H1 (cell line): Measurements from ENCODE around the gene ZNF618. TPM values are rescaled to one million over a fixed set of nuclear protein-coding genes. Genes with fewer than 3 reads are reported as not detected.

Experiments used
- CTCF ChIA-PET: fragments of 300-600 bp; sonication (Branson Sonifier 250); formaldehyde crosslinking; loops from one replicate; lab custom pipeline; 2021; ENCODE audit not compliant: partially characterized antibody; lab: Charles Lee
- POLR2A ChIA-PET: fragments of 300-600 bp; sonication (Branson Sonifier 250); formaldehyde crosslinking; loops from one replicate; lab custom pipeline; 2021; ENCODE audit warnings: inconsistent platforms; ENCODE audit not compliant: partially characterized antibody; lab: Charles Lee
- DNase-seq, 2 experiments: peaks; one replicate each; pipeline versions ENCODE4 v3.0.0 to v3.0.0-alpha.2; 2010 to 2022; ENCODE audit warnings: low spot score in 2 of 2, low read depth in 1 of 2, mixed read lengths in 1 of 2
- FAIRE-seq: peaks from 2 replicates; lab custom pipeline; 2011; peaks lifted over from hg19 to GRCh38; lab: Jason Lieb, UNC
- H2AFZ ChIP-seq: 2 replicates; pipeline ENCODE4 v1.8.1; 2012; ENCODE audit warnings: low read length, inconsistent platforms
- H2AK5ac ChIP-seq: 2 replicates; pipeline ENCODE4 v1.6.1; 2013; ENCODE audit warnings: low read depth, low read length
- H2BK120ac ChIP-seq: replicated peaks from 2 replicates; pipeline ENCODE3; 2013; ENCODE audit warnings: low read depth, low read length, inconsistent platforms
- H2BK12ac ChIP-seq: 2 replicates; pipeline ENCODE4 v1.6.1; 2013; ENCODE audit warnings: low read depth, low read length
- H2BK15ac ChIP-seq: 2 replicates; pipeline ENCODE4 v1.6.1; 2013; ENCODE audit warnings: low read length
- H2BK20ac ChIP-seq: 2 replicates; pipeline ENCODE4 v1.6.1; 2013; ENCODE audit warnings: low read length
- H2BK5ac ChIP-seq: 2 replicates; pipeline ENCODE4 v1.6.1; 2013; ENCODE audit warnings: low read depth, low read length
- H3K14ac ChIP-seq: 2 replicates; pipeline ENCODE4 v1.6.1; 2013; ENCODE audit warnings: inconsistent platforms; ENCODE audit not compliant: insufficient read length
- H3K18ac ChIP-seq: 2 replicates; pipeline ENCODE4 v1.6.1; 2013; ENCODE audit warnings: low read length; ENCODE audit errors: extremely low read depth
- H3K23ac ChIP-seq: 2 replicates; pipeline ENCODE4 v1.6.1; 2013; ENCODE audit warnings: inconsistent platforms; ENCODE audit not compliant: insufficient read length
- H3K23me2 ChIP-seq: 2 replicates; pipeline ENCODE4 v1.6.1; 2013; ENCODE audit warnings: low read depth, low read length
- H3K27ac ChIP-seq: 2 replicates; pipeline ENCODE4 v1.6.1; 2011; ENCODE audit warnings: low read depth, low read length, inconsistent platforms
- H3K27me3 ChIP-seq, 4 experiments: replicated peaks in 1 of 4; 1 replicate in 1 of 4; 2 replicates in 3 of 4; pipeline versions ENCODE4 v1.6.1 to v1.8.1; 2011 to 2013; ENCODE audit warnings: low read length in 3 of 4, mild to moderate bottlenecking in 3 of 4, inconsistent platforms in 2 of 4, mixed read lengths in 2 of 4, moderate library complexity in 1 of 4; ENCODE audit not compliant: control insufficient read depth in 3 of 4, insufficient read depth in 3 of 4; ENCODE audit errors: extremely low read depth in 1 of 4
- H3K36me3 ChIP-seq, 4 experiments: 2 replicates each; pipeline versions ENCODE4 v1.6.1 to v1.8.1; 2011 to 2013; ENCODE audit warnings: mild to moderate bottlenecking in 4 of 4, low read length in 3 of 4, moderate library complexity in 2 of 4, control low read depth in 1 of 4, inconsistent platforms in 1 of 4; ENCODE audit not compliant: insufficient read depth in 4 of 4, control insufficient read depth in 2 of 4
- H3K4ac ChIP-seq: replicated peaks from 2 replicates; pipeline ENCODE3; 2013; ENCODE audit warnings: low read length, low read depth, mixed read lengths, inconsistent platforms; ENCODE audit not compliant: insufficient read length
- H3K4me1 ChIP-seq, 4 experiments: replicated peaks in 1 of 4; 1 replicate in 1 of 4; 2 replicates in 3 of 4; pipeline versions ENCODE4 v1.6.1 to v1.8.1; 2011 to 2013; ENCODE audit warnings: low read length in 3 of 4, inconsistent platforms in 2 of 4, mixed read lengths in 1 of 4; ENCODE audit not compliant: insufficient read depth in 4 of 4, control insufficient read depth in 3 of 4
- H3K4me2 ChIP-seq, 2 experiments: 2 replicates each; pipeline versions ENCODE4 v1.6.1 to v1.8.1; 2011 to 2013; ENCODE audit warnings: low read depth in 2 of 2, low read length in 2 of 2, control low read depth in 1 of 2, inconsistent platforms in 1 of 2, mild to moderate bottlenecking in 1 of 2; ENCODE audit not compliant: insufficient read depth in 1 of 2
- H3K4me3 ChIP-seq, 4 experiments: fragments of 200-600, 300-600 bp in 1 of 4; sonication (generic), shearing (Covaris generic), sonication (Bioruptor Twin) in 1 of 4; 2 replicates each; pipeline versions ENCODE4 v1.5.1 to v1.8.1; 2011 to 2016; ENCODE audit warnings: low read length in 4 of 4, low read depth in 3 of 4, control low read depth in 2 of 4, inconsistent platforms in 2 of 4, mild to moderate bottlenecking in 2 of 4, mixed read lengths in 1 of 4, moderate library complexity in 1 of 4; ENCODE audit not compliant: insufficient read depth in 2 of 4; ENCODE audit errors: extremely low read depth in 1 of 4
- H3K56ac ChIP-seq: replicated peaks from 2 replicates; pipeline ENCODE3; 2013; ENCODE audit warnings: low read depth, mild to moderate bottlenecking, mixed read lengths, low read length, inconsistent platforms; ENCODE audit not compliant: insufficient read length
- H3K79me1 ChIP-seq: 2 replicates; pipeline ENCODE4 v1.6.1; 2013; ENCODE audit warnings: low read depth, low read length, control low read depth
- H3K79me2 ChIP-seq, 2 experiments: 2 replicates each; pipeline versions ENCODE4 v1.6.1 to v1.8.1; 2012 to 2013; ENCODE audit warnings: low read length in 2 of 2, mild to moderate bottlenecking in 2 of 2, inconsistent platforms in 1 of 2; ENCODE audit not compliant: insufficient read depth in 2 of 2, control insufficient read depth in 1 of 2
- H3K9ac ChIP-seq, 4 experiments: replicated peaks in 1 of 4; 1 replicate in 1 of 4; 2 replicates in 3 of 4; pipeline versions ENCODE4 v1.6.1 to v1.8.1; 2011 to 2013; ENCODE audit warnings: low read depth in 3 of 4, low read length in 3 of 4, control low read depth in 2 of 4, mild to moderate bottlenecking in 2 of 4, moderate library complexity in 2 of 4, inconsistent platforms in 1 of 4; ENCODE audit errors: extremely low read depth in 1 of 4
- H3K9me3 ChIP-seq, 2 experiments: 2 replicates each; pipeline versions ENCODE4 v1.6.1 to v1.8.1; 2012 to 2013; ENCODE audit warnings: mild to moderate bottlenecking in 2 of 2, moderate library complexity in 2 of 2, control low read depth in 1 of 2, inconsistent platforms in 1 of 2, low read depth in 1 of 2, low read length in 1 of 2, mixed read lengths in 1 of 2; ENCODE audit not compliant: insufficient read depth in 2 of 2
- H4K20me1 ChIP-seq, 2 experiments: replicated peaks in 1 of 2; 2 replicates each; pipeline versions ENCODE3 to v1.8.1; 2011 to 2013; ENCODE audit warnings: inconsistent platforms in 2 of 2, low read length in 2 of 2, mild to moderate bottlenecking in 1 of 2; ENCODE audit not compliant: insufficient read depth in 2 of 2, control insufficient read depth in 1 of 2
- H4K5ac ChIP-seq: 2 replicates; pipeline ENCODE4 v1.6.1; 2013; ENCODE audit warnings: low read length, low read depth, mixed read lengths, inconsistent platforms; ENCODE audit not compliant: insufficient read length
- H4K8ac ChIP-seq: 2 replicates; pipeline ENCODE4 v1.8.0; 2013; ENCODE audit warnings: mild to moderate bottlenecking, moderate library complexity, low read length, inconsistent platforms; ENCODE audit not compliant: insufficient read depth; ENCODE audit errors: extremely low read depth
- H4K91ac ChIP-seq: replicated peaks from 2 replicates; pipeline ENCODE3; 2013; ENCODE audit warnings: low read length, mixed read lengths, inconsistent platforms; ENCODE audit not compliant: insufficient read length
- PHF8 ChIP-seq: fragments of 200-600 bp; sonication (generic); conservative IDR thresholded peaks from 2 replicates; pipeline ENCODE4 v1.7.1; 2012; ENCODE audit warnings: low read depth, mild to moderate bottlenecking, inconsistent platforms, low read length, moderate library complexity
- SIX5 ChIP-seq: IDR thresholded peaks from 2 replicates; pipeline ENCODE4 v1.6.1; 2011; ENCODE audit warnings: mild to moderate bottlenecking, low read depth, low read length
- WGBS, 2 experiments: shearing (Covaris generic) in 1 of 2; methylation state at CpG; one replicate each; pipeline versions ENCODE4 v1.1.6 to v1.1.7; 2013 to 2015; ENCODE audit warnings: low lambda C conversion rate in 2 of 2, mixed read lengths in 2 of 2, inconsistent platforms in 1 of 2, low coverage in 1 of 2, missing lambda C conversion rate in 1 of 2; ENCODE audit not compliant: insufficient replicate concordance in 2 of 2, insufficient coverage in 1 of 2, insufficient read length in 1 of 2; ENCODE audit errors: extremely low coverage in 1 of 2, missing lambda C conversion rate in 1 of 2; 5-methylcytosine and 5-hydroxymethylcytosine counted together
- polyA plus RNA-seq, 7 experiments: library from polyadenylated mRNA; depleted of rRNA in 3 of 7; stranded (reverse) in 5 of 7; unstranded in 2 of 7; fragments of >200 nt in 5 of 7; fragments of 200-250 nt in 2 of 7; gene quantifications; 1 replicate in 5 of 7; 2 replicates in 1 of 7; 4 replicates in 1 of 7; pipeline versions ENCODE4 v1.2.1 to v1.2.3, GENCODE V29; 2011 to 2013; ENCODE audit warnings: missing spikeins in 2 of 7, mixed read lengths in 2 of 7
- total RNA-seq: library from RNA; stranded (reverse); fragmentation: NEBNext Ultra II Directional; extraction: Animal tissue kit (Norgen Biotek cat#: 25700); gene quantifications from 2 replicates; pipeline ENCODE4 v1.2.1, GENCODE V29; 2021
- TF ChIP-seq, protein P1 (sequence below): IDR thresholded peaks from 2 replicates; pipeline ENCODE4 v1.6.1; 2012; ENCODE audit warnings: low read length, inconsistent platforms
- TF ChIP-seq, protein P2 (sequence below), 3 experiments: IDR thresholded peaks; 1 replicate in 2 of 3; 2 replicates in 1 of 3; pipeline versions ENCODE4 v1.5.1 to v1.6.1; 2011; ENCODE audit warnings: low read length in 3 of 3, mild to moderate bottlenecking in 3 of 3, inconsistent platforms in 2 of 3, low read depth in 1 of 3, moderate library complexity in 1 of 3; ENCODE audit not compliant: insufficient read depth in 1 of 3; ENCODE audit errors: control extremely low read depth in 1 of 3

Gene ZNF618
- total and polyA plus RNA-seq, 2 of the 8 experiments (the other 6 are each of a cell fraction or from before 2014, with no cell fraction given) = 9.6 to 28.5 TPM

DNA sequence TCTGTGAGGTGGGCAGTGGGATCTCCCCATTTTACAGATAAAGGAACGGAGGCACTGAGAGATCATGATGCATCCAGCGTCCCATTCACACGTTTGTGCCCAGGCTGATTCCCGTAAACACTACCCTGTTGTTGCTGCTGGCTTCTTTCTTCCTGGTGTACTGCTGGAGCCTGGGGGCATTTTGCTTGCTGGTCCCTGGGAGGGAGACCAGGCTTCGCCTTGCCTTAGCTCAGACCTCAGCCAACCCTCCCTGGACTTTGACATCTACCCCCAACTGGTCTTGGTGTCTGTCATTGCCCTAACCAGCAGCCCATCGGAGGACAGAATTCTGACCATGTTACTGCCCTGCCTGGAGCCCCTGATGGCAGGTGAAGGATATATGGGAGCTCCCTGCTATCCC lies 82.4 kb downstream of the ZNF618 start:
- H4K8ac ChIP-seq = no peak overlapping the region
- H3K18ac ChIP-seq = no peak overlapping the region
- 93% methylated on average over 6 of the region's 6 CpGs; no CpG with 5 or more reads in 1 of the 2 experiments for WGBS, 2 experiments
- no peaks in the 10 kb centered on the region for H3K27me3 ChIP-seq
- no peak overlapping the region for H2AFZ ChIP-seq
- H3K23me2 ChIP-seq = no peaks in the 10 kb centered on the region
- peaks cover 0 to 3% (median 0%) of the 10 kb centered on the region in 4 experiments; a peak in 3 of 7 replicates for H3K4me1 ChIP-seq
- POLR2A ChIA-PET = interaction anchor here (1.7 kb wide), 1 partner anchor 11 kb away, joined by 3 read pairs; no protein-coding TSS in a partner anchor
- H3K14ac ChIP-seq = no peak overlapping the region
- FAIRE-seq = no peak
- no peak overlapping the region for H3K23ac ChIP-seq
- no peak overlapping the region for H4K91ac ChIP-seq
- peaks cover 0 to 5% of the 10 kb centered on the region in 2 experiments; a peak in 1 of 4 replicates for H3K79me2 ChIP-seq
- TF ChIP-seq, protein P1, sequence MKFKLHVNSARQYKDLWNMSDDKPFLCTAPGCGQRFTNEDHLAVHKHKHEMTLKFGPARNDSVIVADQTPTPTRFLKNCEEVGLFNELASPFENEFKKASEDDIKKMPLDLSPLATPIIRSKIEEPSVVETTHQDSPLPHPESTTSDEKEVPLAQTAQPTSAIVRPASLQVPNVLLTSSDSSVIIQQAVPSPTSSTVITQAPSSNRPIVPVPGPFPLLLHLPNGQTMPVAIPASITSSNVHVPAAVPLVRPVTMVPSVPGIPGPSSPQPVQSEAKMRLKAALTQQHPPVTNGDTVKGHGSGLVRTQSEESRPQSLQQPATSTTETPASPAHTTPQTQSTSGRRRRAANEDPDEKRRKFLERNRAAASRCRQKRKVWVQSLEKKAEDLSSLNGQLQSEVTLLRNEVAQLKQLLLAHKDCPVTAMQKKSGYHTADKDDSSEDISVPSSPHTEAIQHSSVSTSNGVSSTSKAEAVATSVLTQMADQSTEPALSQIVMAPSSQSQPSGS = no peak
- TF ChIP-seq, protein P2, sequence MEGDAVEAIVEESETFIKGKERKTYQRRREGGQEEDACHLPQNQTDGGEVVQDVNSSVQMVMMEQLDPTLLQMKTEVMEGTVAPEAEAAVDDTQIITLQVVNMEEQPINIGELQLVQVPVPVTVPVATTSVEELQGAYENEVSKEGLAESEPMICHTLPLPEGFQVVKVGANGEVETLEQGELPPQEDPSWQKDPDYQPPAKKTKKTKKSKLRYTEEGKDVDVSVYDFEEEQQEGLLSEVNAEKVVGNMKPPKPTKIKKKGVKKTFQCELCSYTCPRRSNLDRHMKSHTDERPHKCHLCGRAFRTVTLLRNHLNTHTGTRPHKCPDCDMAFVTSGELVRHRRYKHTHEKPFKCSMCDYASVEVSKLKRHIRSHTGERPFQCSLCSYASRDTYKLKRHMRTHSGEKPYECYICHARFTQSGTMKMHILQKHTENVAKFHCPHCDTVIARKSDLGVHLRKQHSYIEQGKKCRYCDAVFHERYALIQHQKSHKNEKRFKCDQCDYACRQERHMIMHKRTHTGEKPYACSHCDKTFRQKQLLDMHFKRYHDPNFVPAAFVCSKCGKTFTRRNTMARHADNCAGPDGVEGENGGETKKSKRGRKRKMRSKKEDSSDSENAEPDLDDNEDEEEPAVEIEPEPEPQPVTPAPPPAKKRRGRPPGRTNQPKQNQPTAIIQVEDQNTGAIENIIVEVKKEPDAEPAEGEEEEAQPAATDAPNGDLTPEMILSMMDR (IDR thresholded peaks at IDR 0.05; ENCODE audit: control extremely low read depth in 1 of 3, insufficient read depth in 1 of 3, low read depth in 1 of 3, low read length in 3 of 3) = no peak
- TF ChIP-seq PHF8 (no peak), SIX5 (no peak)
- H3K79me1 ChIP-seq = no peaks in the 10 kb centered on the region
- no peak overlapping the region for H2BK12ac ChIP-seq
- H2BK15ac ChIP-seq = no peak overlapping the region
- no peak overlapping the region for H3K4me2 ChIP-seq
- H2BK20ac ChIP-seq = no peak overlapping the region
- no peak overlapping the region; a peak in 1 of 7 replicates for H3K9ac ChIP-seq
- no peak overlapping the region for H3K56ac ChIP-seq
- H2BK120ac ChIP-seq = no peak overlapping the region
- H4K20me1 ChIP-seq = peaks cover 0 to 4% of the 10 kb centered on the region in 2 experiments
- H3K4ac ChIP-seq = no peak overlapping the region
- no peak overlapping the region for H2BK5ac ChIP-seq
- H3K9me3 ChIP-seq = no peaks in the 10 kb centered on the region
- no peak overlapping the region for H3K4me3 ChIP-seq
- no peak overlapping the region for H3K27ac ChIP-seq
- DNase-seq = no peak
- CTCF ChIA-PET = interaction anchor here (0.8 kb wide), 1 partner anchor 23 kb away, joined by 3 read pairs; no protein-coding TSS in a partner anchor
- no peaks in the 10 kb centered on the region for H3K36me3 ChIP-seq
- H2AK5ac ChIP-seq = no peak overlapping the region
- no peak overlapping the region for H4K5ac ChIP-seq
